Measurements from ENCODE around the gene ATP12A.

ATP12A gene

DNA sequence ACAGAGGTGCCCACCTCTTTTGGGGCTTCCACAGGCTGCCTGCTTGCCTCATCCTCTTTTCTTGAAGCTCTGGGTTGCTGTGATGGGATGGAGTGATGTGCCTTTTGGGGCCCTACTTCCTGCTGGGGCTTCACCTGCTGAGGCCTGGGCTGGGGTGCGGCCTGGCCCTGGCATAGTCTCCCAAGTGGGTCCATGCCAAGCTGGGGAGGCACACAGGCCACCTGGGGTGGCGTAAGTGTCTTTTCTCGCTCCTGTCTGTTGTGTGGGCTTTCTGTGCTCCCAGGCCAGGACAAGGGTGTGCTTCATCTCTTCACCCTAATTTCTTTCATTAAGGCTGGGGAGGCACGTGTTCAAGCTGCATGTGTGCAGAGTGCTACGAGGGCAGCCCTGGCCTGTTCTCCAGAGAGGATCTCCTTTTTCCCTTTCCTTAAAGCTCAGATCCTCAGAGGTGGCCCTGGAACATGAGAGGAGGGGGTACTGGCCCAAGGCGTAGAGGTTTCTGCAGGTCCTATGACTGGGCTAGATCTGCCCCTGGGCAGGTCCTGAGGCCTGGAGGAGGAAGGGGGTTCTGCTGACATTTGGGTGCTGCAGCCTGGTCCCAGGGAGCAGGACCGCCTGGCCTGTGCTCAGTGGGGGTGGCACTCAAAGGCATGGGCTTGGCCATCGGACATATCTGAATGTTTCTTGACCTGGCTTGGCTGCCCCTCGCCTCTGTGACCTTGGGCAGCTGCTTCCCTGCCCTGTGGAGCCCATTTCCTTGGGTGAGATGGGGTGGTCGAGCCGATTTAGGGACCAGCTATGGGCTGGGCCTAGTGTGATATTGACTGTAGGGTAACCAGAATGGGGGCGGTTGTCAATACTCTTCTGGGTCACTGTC is 60.0 kb downstream of the ATP12A start:
- Histone ChIP-seq H3K27ac (ENCODE audit: low read length) (no peak overlapping the region), H3K4me3 (ENCODE audit: low read length) (no peak overlapping the region), H3K27me3 (ENCODE audit: control insufficient read depth, insufficient read depth, low read length) (peaks cover 8% of the 10 kb centered on the region), H3K9me3 (ENCODE audit: control insufficient read depth, low read depth, low read length) (no peaks in the 10 kb centered on the region), H3K4me1 (ENCODE audit: control insufficient read depth, low read depth, low read length) (no peaks in the 10 kb centered on the region), H3K9ac (ENCODE audit: low read length) (no peak overlapping the region), H3K36me3 (ENCODE audit: control insufficient read depth, low read depth, low read length) (no peaks in the 10 kb centered on the region)

GRCh38 chr13:24741016-24741662 is 60.9 kb downstream of the ATP12A start:
- Histone ChIP-seq H3K9me3 (ENCODE audit: control insufficient read depth, low read depth, low read length) (no peaks in the 10 kb centered on the region), H3K9ac (ENCODE audit: low read length) (no peak overlapping the region), H3K36me3 (ENCODE audit: control insufficient read depth, low read depth, low read length) (no peaks in the 10 kb centered on the region), H3K4me1 (ENCODE audit: control insufficient read depth, low read depth, low read length) (no peaks in the 10 kb centered on the region), H3K27me3 (ENCODE audit: control insufficient read depth, insufficient read depth, low read length) (peaks cover 16% of the 10 kb centered on the region), H3K27ac (ENCODE audit: low read length) (no peak overlapping the region), H3K4me3 (ENCODE audit: low read length) (no peak overlapping the region)

GRCh38 chr13:24741791-24742190 is 61.6 kb downstream of the ATP12A start:
- Histone ChIP-seq H3K4me1 (ENCODE audit: control insufficient read depth, low read depth, low read length) (no peaks in the 10 kb centered on the region), H3K4me3 (ENCODE audit: low read length) (no peak overlapping the region), H3K9ac (ENCODE audit: low read length) (no peak overlapping the region), H3K9me3 (ENCODE audit: control insufficient read depth, low read depth, low read length) (no peaks in the 10 kb centered on the region), H3K36me3 (ENCODE audit: control insufficient read depth, low read depth, low read length) (no peaks in the 10 kb centered on the region), H3K27ac (ENCODE audit: low read length) (no peak overlapping the region), H3K27me3 (ENCODE audit: control insufficient read depth, insufficient read depth, low read length) (peaks cover 22% of the 10 kb centered on the region)

DNA sequence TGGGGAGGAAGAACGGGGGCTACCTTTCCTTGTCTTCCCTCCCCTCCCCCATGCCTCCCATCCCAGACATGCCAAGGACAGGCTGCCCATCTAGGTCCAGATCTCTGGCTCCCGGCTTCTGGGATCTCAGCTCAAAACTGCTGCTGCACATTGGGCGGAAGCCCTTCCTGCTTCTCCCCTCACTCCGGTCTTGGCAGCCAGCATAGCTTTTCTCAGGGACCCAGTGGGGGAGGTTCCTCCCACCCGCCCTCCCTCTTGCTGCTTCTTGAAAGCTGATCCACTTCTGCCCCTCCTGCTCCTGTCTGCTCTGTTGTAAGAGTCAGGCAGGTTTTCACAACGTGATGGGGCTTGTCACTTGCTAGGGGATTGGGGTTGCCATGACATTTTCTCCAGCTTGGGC is 62.1 kb downstream of the ATP12A start:
- Histone ChIP-seq H3K4me1 (ENCODE audit: control insufficient read depth, low read depth, low read length) (no peaks in the 10 kb centered on the region), H3K27me3 (ENCODE audit: control insufficient read depth, insufficient read depth, low read length) (peaks cover 27% of the 10 kb centered on the region), H3K36me3 (ENCODE audit: control insufficient read depth, low read depth, low read length) (no peaks in the 10 kb centered on the region), H3K9me3 (ENCODE audit: control insufficient read depth, low read depth, low read length) (no peaks in the 10 kb centered on the region), H3K9ac (ENCODE audit: low read length) (no peak overlapping the region), H3K27ac (ENCODE audit: low read length) (no peak overlapping the region), H3K4me3 (ENCODE audit: low read length) (no peak overlapping the region)

DNA sequence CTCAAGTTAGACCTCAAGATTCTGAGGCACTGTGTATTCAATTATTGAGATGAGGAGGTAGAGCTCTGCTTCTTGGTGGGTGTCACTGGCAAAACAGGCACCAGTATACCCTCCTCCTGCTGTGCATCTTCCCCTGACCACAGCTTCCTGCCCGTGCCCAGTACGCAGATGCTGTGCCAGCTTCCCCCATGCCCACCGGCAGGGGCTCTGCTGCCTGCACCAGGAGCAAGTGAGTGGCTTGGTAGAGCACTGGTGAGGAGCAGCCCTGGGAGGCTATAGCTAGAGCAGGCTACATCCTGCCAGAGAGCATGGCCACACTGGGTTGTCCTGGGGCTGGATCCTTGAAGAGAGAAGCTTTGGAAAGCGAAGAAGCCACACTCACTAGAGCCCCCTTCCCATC is 62.8 kb downstream of the ATP12A start:
- peaks cover 34% of the 10 kb centered on the region for H3K27me3 ChIP-seq (ENCODE audit: control insufficient read depth, insufficient read depth, low read length)
- H3K4me3 ChIP-seq (ENCODE audit: low read length): no peak overlapping the region
- H3K4me1 ChIP-seq (ENCODE audit: control insufficient read depth, low read depth, low read length): peaks cover under 1% of the 10 kb centered on the region
- no peak overlapping the region for H3K27ac ChIP-seq (ENCODE audit: low read length)
- H3K9me3 ChIP-seq (ENCODE audit: control insufficient read depth, low read depth, low read length): no peaks in the 10 kb centered on the region
- H3K9ac ChIP-seq (ENCODE audit: low read length): no peak overlapping the region
- no peaks in the 10 kb centered on the region for H3K36me3 ChIP-seq (ENCODE audit: control insufficient read depth, low read depth, low read length)

- peaks cover 47% of the 10 kb centered on the region for H3K27me3 ChIP-seq (ENCODE audit: control insufficient read depth, insufficient read depth, low read length)
- H3K4me1 ChIP-seq (ENCODE audit: control insufficient read depth, low read depth, low read length): peaks cover 3% of the 10 kb centered on the region
- no peak overlapping the region for H3K9ac ChIP-seq (ENCODE audit: low read length)
These were observed 64.0 kb downstream of the ATP12A start for GRCh38 chr13:24744247-24744646.

DNA sequence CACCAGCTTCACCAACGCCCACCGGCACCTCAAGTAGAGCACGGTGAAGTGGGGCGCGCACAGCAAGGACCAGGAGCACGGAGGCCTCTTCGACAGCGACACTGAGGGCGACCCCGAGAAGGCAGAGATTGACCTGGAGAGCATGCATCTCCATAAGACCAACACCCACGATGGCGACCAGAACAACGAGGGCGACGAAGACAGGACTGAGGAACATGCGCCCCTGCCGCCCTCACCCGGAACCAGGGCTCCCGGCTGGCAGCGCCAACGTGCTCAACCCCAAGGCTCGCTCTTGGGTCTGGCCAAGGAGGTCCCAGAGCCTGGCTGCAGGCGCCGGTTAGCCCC is 65.3 kb downstream of the ATP12A start:
- H3K27ac ChIP-seq (ENCODE audit: low read length): no peak overlapping the region
- no peaks in the 10 kb centered on the region for H3K36me3 ChIP-seq (ENCODE audit: control insufficient read depth, low read depth, low read length)
- no peak overlapping the region for H3K9ac ChIP-seq (ENCODE audit: low read length)
- H3K27me3 ChIP-seq (ENCODE audit: control insufficient read depth, insufficient read depth, low read length): peaks cover 59% of the 10 kb centered on the region
- H3K9me3 ChIP-seq (ENCODE audit: control insufficient read depth, low read depth, low read length): no peaks in the 10 kb centered on the region
- H3K4me1 ChIP-seq (ENCODE audit: control insufficient read depth, low read depth, low read length): peaks cover 3% of the 10 kb centered on the region
- H3K4me3 ChIP-seq (ENCODE audit: low read length): no peak overlapping the region

More at GRCh38 chr13:24744247-24744646, 64.0 kb downstream of the ATP12A start:
- no peak overlapping the region for H3K4me3 ChIP-seq (ENCODE audit: low read length)
- H3K27ac ChIP-seq (ENCODE audit: low read length): no peak overlapping the region
- no peaks in the 10 kb centered on the region for H3K36me3 ChIP-seq (ENCODE audit: control insufficient read depth, low read depth, low read length)
- no peaks in the 10 kb centered on the region for H3K9me3 ChIP-seq (ENCODE audit: control insufficient read depth, low read depth, low read length)

DNA sequence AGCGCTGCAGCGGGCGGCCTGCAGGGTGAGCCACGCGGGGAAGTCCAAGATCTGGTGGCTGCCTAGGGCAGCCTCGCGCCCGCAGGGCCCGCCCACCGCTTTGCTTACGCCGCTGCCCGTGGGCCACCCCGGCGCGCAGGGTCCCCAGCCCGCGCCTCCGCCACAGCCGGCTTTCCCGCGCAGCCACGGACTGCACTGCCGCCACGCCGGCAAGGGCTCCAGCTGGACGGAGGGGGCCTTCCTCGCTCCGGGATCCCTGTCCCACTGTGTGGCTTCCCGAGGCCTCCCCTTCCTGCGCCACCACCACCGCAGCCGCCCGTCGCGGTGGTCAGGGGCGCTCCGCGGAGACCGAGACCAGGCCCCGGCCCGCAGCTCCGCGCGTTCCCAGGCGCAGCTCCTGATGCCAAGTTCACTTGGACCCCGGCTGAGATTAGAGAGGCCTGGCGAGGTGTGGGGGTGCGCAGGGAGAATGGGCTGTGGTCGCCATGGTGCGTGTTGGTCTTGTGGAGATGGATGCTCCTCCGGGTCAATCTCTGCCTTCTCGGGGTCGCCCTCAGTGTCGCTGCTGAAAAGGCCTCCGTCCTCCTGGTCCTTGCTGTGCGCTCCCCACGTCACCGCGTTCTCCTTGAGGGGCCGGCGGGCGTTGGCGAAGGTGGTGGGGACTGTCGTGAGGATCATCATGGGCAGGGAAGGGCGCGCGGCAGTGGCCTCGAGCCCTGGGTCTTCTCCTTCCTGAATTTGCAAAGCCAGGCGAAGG is 65.8 kb downstream of the ATP12A start:
- no peak overlapping the region for H3K9ac ChIP-seq (ENCODE audit: low read length)
- no peaks in the 10 kb centered on the region for H3K9me3 ChIP-seq (ENCODE audit: control insufficient read depth, low read depth, low read length)
- H3K36me3 ChIP-seq (ENCODE audit: control insufficient read depth, low read depth, low read length): no peaks in the 10 kb centered on the region
- H3K27ac ChIP-seq (ENCODE audit: low read length): no peak overlapping the region
- H3K27me3 ChIP-seq (ENCODE audit: control insufficient read depth, insufficient read depth, low read length): peaks cover 62% of the 10 kb centered on the region
- H3K4me1 ChIP-seq (ENCODE audit: control insufficient read depth, low read depth, low read length): peaks cover 3% of the 10 kb centered on the region
- no peak overlapping the region for H3K4me3 ChIP-seq (ENCODE audit: low read length)

- no peak overlapping the region for H3K27ac ChIP-seq (ENCODE audit: low read length)
- H3K4me3 ChIP-seq (ENCODE audit: low read length): peak overlapping the region; percentile 61
- peaks cover 62% of the 10 kb centered on the region for H3K27me3 ChIP-seq (ENCODE audit: control insufficient read depth, insufficient read depth, low read length)
These were observed 66.5 kb downstream of the ATP12A start for GRCh38 chr13:24746618-24747247.

DNA sequence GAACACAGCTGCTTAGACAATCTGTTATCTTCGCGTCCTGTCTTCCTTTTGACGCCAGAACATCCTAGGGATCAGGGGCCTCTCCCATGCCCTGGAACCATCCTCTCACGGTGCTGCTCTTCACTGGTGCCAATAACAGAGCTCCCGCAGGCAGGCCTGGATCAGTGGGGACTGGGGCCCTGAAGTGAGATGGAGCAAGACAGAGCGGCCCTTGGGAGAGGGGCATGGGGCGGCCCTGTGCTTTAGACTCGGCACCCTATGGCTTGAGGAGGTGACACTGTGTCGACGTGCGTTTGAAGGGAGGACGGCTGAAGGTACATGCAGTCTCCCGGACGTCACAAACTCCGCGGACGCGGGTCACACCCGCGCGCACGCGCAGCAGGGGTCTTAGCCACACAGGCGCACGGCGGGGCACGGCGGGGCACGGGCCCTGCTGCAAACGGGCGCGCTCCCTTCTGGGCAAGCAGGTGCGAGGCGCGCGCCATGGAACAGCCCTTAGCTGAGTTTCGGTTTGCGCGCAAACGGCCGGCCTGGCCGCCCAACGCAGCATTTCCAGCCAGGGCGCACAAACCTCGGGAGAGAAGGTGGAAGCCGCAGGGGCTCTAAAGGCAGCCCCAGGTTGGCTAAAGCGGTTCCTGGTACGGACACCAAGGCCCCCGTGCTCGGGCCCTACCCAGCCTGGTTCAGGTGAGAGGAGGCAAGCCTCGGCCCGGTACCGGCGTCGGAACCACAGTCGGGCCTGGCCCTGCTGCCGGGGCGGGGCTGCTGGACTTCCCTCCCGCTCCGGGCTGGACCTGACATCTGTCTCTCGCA is 67.2 kb downstream of the ATP12A start:
- no peaks in the 10 kb centered on the region for H3K36me3 ChIP-seq (ENCODE audit: control insufficient read depth, low read depth, low read length)
- H3K9me3 ChIP-seq (ENCODE audit: control insufficient read depth, low read depth, low read length): no peaks in the 10 kb centered on the region
- no peak overlapping the region for H3K9ac ChIP-seq (ENCODE audit: low read length)
- H3K27ac ChIP-seq (ENCODE audit: low read length): no peak overlapping the region
- H3K4me3 ChIP-seq (ENCODE audit: low read length): peak overlapping the region; percentile 61
- H3K4me1 ChIP-seq (ENCODE audit: control insufficient read depth, low read depth, low read length): peaks cover 3% of the 10 kb centered on the region
- H3K27me3 ChIP-seq (ENCODE audit: control insufficient read depth, insufficient read depth, low read length): peaks cover 62% of the 10 kb centered on the region

More at GRCh38 chr13:24746618-24747247, 66.5 kb downstream of the ATP12A start:
- H3K4me1 ChIP-seq (ENCODE audit: control insufficient read depth, low read depth, low read length): peaks cover 3% of the 10 kb centered on the region
- no peaks in the 10 kb centered on the region for H3K9me3 ChIP-seq (ENCODE audit: control insufficient read depth, low read depth, low read length)
- H3K36me3 ChIP-seq (ENCODE audit: control insufficient read depth, low read depth, low read length): no peaks in the 10 kb centered on the region
- H3K9ac ChIP-seq (ENCODE audit: low read length): no peak overlapping the region
